ENCODE results near the gene ISG15. TPM values are rescaled to one million over a fixed set of nuclear protein-coding genes. Genes with fewer than 3 reads are reported as not detected.

ISG15 gene
- total RNA-seq, 2 experiments from 2014 or later, result 94.5 to 102 TPM

DNA sequence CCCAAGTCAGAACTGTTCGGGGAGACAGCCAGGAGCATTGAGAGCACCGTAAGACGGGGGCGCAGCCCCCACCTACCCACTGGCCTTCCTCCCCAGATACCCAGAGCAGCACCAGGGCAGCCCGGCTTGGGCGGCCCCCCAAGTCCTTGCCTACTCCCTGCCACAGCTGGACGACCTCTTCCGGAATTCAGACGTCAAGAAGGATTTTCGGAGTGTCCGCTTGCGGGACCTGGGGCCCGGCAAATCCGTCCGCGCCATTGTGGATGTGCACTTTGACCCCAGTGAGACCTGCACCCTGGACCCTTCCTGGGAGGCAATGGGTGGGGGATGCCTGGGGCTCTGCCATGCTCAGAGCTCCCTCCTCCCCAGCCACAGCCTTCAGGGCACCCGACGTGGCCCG lies 34.1 kb downstream of the ISG15 start:
- DNase-seq (no peak), ATAC-seq (no peak)
- Mint-ChIP-seq H3K4me3 (no peak overlapping the region), H3K9me3 (peaks cover 2% of the 10 kb centered on the region), H3K27me3 (no peaks in the 10 kb centered on the region), H3K4me1 (ENCODE audit: low read depth) (no peaks in the 10 kb centered on the region), H3K36me3 (ENCODE audit: low read depth) (peaks cover 10% of the 10 kb centered on the region), H3K27ac (no peak overlapping the region)
- ChIA-PET CTCF (no interaction called here), POLR2A (no interaction called here)
- intact Hi-C loops (cut with micrococcal nuclease), result no loop called here
- TF ChIP-seq CTCF (IDR thresholded peaks at IDR 0.05), result no peak

GRCh38 chr1:1047963-1048362 lies 34.7 kb downstream of the ISG15 start:
- no peak overlapping the region for H3K4me3 Mint-ChIP-seq
- DNase-seq, result no peak
- TF ChIP-seq CTCF (IDR thresholded peaks at IDR 0.05), result no peak
- peaks cover 2% of the 10 kb centered on the region for H3K9me3 Mint-ChIP-seq
- no peak for ATAC-seq
- no peak overlapping the region for H3K27ac Mint-ChIP-seq
- POLR2A ChIA-PET, result no interaction called here
- CTCF ChIA-PET, result no interaction called here
- intact Hi-C loops (cut with micrococcal nuclease), result no loop called here
- peaks cover 7% of the 10 kb centered on the region for H3K36me3 Mint-ChIP-seq (ENCODE audit: low read depth)
- H3K27me3 Mint-ChIP-seq, result no peaks in the 10 kb centered on the region
- H3K4me1 Mint-ChIP-seq (ENCODE audit: low read depth), result no peaks in the 10 kb centered on the region

DNA sequence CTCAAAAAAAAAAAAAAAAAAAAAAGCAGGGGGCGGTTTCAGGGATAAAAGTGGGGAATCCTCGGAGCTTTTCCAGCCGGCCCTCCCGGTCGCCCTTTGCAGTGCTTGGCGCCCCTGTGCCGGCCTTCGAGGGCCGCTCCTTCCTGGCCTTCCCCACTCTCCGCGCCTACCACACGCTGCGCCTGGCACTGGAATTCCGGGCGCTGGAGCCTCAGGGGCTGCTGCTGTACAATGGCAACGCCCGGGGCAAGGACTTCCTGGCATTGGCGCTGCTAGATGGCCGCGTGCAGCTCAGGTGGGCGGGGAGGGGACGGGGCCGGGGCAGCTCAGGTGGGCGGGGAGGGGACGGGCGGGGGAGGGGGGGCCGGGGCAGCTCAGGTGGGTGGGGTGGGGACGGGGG lies 35.5 kb downstream of the ISG15 start:
- ATAC-seq (no peak), DNase-seq (no peak)
- Mint-ChIP-seq H3K27me3 (no peaks in the 10 kb centered on the region), H3K4me1 (ENCODE audit: low read depth) (no peaks in the 10 kb centered on the region), H3K9me3 (no peaks in the 10 kb centered on the region), H3K36me3 (ENCODE audit: low read depth) (peaks cover 4% of the 10 kb centered on the region), H3K4me3 (no peak overlapping the region), H3K27ac (no peak overlapping the region)
- intact Hi-C loops (cut with micrococcal nuclease), result no loop called here
- ChIA-PET CTCF (interaction anchor here (1.1 kb wide), 1 partner anchor 10 kb away, joined by 3 read pairs; no protein-coding TSS in a partner anchor), POLR2A (no interaction called here)
- TF ChIP-seq CTCF (IDR thresholded peaks at IDR 0.05), result no peak

DNA sequence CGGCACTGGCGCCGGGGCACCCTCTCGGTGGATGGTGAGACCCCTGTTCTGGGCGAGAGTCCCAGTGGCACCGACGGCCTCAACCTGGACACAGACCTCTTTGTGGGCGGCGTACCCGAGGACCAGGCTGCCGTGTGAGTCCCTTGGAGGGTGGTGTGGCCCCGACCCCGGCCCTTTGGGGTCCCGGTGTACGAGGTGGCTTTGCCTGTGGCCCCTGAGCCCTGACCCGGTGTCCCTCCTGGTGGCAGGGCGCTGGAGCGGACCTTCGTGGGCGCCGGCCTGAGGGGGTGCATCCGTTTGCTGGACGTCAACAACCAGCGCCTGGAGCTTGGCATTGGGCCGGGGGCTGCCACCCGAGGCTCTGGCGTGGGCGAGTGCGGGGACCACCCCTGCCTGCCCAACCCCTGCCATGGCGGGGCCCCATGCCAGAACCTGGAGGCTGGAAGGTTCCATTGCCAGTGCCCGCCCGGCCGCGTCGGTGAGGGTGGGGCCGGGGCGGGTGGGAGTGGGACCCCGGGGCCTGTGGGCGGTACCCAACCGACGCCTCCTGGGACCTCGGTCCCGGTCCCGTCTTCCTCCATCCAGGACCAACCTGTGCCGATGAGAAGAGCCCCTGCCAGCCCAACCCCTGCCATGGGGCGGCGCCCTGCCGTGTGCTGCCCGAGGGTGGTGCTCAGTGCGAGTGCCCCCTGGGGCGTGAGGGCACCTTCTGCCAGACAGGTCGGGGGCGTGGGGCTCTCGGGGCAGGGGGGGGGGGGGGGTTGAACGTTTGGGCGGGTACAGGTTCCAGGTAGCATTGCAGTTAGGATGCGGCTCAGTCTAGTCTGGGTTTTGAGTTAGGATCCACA lies 36.2 kb downstream of the ISG15 start:
- H3K27ac Mint-ChIP-seq, result no peak overlapping the region
- no peak overlapping the region for H3K4me3 Mint-ChIP-seq
- CTCF ChIA-PET, result interaction anchor here (1.1 kb wide), 1 partner anchor 10 kb away, joined by 3 read pairs; no protein-coding TSS in a partner anchor
- intact Hi-C loops (cut with micrococcal nuclease), result no loop called here
- no peak for DNase-seq
- no peaks in the 10 kb centered on the region for H3K27me3 Mint-ChIP-seq
- TF ChIP-seq CTCF (IDR thresholded peaks at IDR 0.05), result no peak
- H3K9me3 Mint-ChIP-seq, result no peaks in the 10 kb centered on the region
- H3K4me1 Mint-ChIP-seq (ENCODE audit: low read depth), result no peaks in the 10 kb centered on the region
- peaks cover 4% of the 10 kb centered on the region for H3K36me3 Mint-ChIP-seq (ENCODE audit: low read depth)
- POLR2A ChIA-PET, result no interaction called here
- ATAC-seq, result no peak

DNA sequence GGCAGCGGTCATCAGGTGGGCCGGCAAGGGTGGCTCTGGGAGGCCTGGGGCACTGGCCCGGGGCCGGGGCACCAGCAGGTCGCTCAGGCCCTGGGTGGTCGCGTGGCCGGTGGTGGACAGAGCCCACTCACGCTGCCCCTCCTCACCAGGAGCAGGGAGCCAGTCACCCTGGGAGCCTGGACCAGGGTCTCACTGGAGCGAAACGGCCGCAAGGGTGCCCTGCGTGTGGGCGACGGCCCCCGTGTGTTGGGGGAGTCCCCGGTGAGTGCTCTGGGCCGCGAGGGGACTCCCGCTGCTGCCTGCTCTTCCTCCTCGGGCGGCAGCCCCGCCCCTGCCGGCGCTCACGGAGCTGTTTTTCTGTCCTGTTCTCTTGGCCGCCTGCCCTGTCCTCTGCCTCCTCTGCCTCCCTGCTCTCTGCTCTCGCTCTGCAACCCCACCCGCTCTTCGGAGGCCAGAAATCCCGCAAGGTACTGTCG lies 37.3 kb downstream of the ISG15 start:
- H3K36me3 Mint-ChIP-seq (ENCODE audit: low read depth), result peaks cover 1% of the 10 kb centered on the region
- no peaks in the 10 kb centered on the region for H3K4me1 Mint-ChIP-seq (ENCODE audit: low read depth)
- intact Hi-C loops (cut with micrococcal nuclease), result no loop called here
- POLR2A ChIA-PET, result no interaction called here
- no peaks in the 10 kb centered on the region for H3K9me3 Mint-ChIP-seq
- DNase-seq (no peak), ATAC-seq (no peak)
- H3K27me3 Mint-ChIP-seq, result no peaks in the 10 kb centered on the region
- no peak overlapping the region for H3K27ac Mint-ChIP-seq
- no peak overlapping the region for H3K4me3 Mint-ChIP-seq
- TF ChIP-seq CTCF (IDR thresholded peaks at IDR 0.05), result no peak
- CTCF ChIA-PET, result no interaction called here
